GM18951 (cell line): ENCODE measurements around the gene NR4A2.

Source experiments
- POLR2A ChIP-seq: IDR thresholded peaks from 4 replicates; pipeline ENCODE4 v1.6.1; 2011; ENCODE audit warnings: mild to moderate bottlenecking; ENCODE audit not compliant: insufficient read length, insufficient read depth; ENCODE audit errors: extremely low read depth
- in situ Hi-C: fragments of 300-500 bp; cut with MboI; formaldehyde crosslinking; loops from one replicate; pipeline ENCODE4 v1.12.0; 2022; ENCODE audit warnings: low sequenced_read_pairs, mixed read lengths, inconsistent platforms; ENCODE audit not compliant: unreplicated experiment

Gene NR4A2

GRCh38 chr2:156333951-156334495 is 1.5 kb upstream of the NR4A2 start:
- in situ Hi-C loops, result loop anchor here (10.0 kb wide), 1 partner anchor 251 kb away; no protein-coding TSS in a partner anchor
- peak; percentile 48 for TF ChIP-seq POLR2A

- TF ChIP-seq POLR2A, result no peak
- in situ Hi-C loops, result loop anchor here (10.0 kb wide), 1 partner anchor 251 kb away; no protein-coding TSS in a partner anchor
These were observed 891 bp upstream of the NR4A2 start for GRCh38 chr2:156333274-156333950.

- TF ChIP-seq POLR2A, result no peak
- in situ Hi-C loops, result loop anchor here (10.0 kb wide), 1 partner anchor 253 kb away; no protein-coding TSS in a partner anchor
These were observed 312 bp downstream of the NR4A2 start for GRCh38 chr2:156332284-156332533.

DNA sequence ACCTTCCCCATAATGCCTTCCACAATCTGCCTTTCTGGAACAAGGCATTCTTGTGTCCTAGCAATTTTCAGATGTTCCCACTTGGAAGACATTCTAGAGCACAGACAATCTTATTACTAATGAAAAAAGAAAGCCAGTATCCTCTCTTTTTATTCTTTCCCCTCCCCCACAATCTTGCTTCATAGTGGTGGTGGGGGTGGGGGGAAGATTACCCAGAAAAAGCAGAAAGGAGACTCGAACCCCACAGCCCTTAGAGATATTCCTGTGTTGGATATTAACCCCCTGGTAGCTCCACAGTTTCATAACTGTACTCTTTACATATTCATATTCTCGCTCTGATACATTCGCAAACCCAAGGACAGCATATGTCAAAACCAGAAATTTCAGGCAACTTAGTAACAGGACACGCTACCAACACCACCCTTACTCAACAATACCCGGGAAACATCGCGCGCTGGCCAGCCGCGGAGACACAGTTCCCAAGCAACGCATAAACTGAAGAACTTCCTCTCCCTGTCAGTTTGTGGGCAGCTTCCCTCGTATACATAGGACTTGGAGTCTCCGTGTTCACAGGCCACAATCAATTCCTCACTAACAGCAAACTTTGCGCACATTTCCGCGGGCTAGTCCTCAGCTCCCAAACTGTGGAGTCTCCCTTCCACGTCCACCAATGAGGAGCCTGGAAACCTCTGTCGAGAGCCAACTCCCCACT is 793 bp downstream of the NR4A2 start:
- in situ Hi-C loops, result loop anchor here (10.0 kb wide), 1 partner anchor 253 kb away; no protein-coding TSS in a partner anchor
- TF ChIP-seq POLR2A, result no peak

DNA sequence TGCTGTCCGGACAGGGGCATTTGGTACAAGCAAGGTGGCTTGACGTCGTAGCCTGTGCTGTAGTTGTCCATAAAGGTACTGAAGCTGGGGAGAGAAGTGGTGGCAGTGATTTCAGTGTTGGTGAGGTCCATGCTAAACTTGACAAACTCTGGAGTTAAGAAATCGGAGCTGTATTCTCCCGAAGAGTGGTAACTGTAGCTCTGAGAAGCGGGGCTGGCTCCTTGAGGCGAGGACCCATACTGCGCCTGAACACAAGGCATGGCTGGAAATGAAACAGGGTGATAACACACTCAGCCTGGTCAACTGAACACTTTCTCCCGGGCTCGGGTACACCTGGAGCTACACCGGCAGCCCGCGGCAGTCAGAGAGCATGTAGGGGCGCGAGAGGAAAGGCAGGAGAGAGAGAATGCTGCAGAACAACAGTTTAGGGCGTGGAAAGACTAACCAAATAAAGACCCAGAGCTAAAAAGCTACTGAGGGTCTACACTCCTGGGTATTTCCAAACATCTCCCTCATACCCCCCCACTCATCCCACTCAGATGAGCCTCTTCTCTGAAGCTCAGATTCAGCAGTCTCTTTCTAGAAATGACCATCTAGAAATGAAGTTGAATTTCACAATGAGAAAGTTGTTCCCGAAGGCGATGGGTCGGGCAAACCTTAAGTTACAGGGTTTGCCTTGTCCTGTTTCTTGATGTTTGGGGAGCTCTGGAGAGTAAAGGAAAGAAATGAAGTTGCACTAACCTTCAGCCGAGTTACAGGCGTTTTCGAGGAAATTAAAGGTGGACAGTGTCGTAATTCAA is 2.4 kb downstream of the NR4A2 start:
- in situ Hi-C loops, result loop anchor here (10.0 kb wide), 1 partner anchor 255 kb away; no protein-coding TSS in a partner anchor
- no peak for TF ChIP-seq POLR2A

- TF ChIP-seq POLR2A, result no peak
- in situ Hi-C loops, result no loop called here
These were observed 3.2 kb downstream of the NR4A2 start for GRCh38 chr2:156329031-156329926.

- no peak for TF ChIP-seq POLR2A
- in situ Hi-C loops, result no loop called here
These were observed 4.5 kb downstream of the NR4A2 start for GRCh38 chr2:156327835-156328695.

GRCh38 chr2:156326526-156327095 is 5.9 kb downstream of the NR4A2 start:
- in situ Hi-C loops, result no loop called here
- no peak for TF ChIP-seq POLR2A

DNA sequence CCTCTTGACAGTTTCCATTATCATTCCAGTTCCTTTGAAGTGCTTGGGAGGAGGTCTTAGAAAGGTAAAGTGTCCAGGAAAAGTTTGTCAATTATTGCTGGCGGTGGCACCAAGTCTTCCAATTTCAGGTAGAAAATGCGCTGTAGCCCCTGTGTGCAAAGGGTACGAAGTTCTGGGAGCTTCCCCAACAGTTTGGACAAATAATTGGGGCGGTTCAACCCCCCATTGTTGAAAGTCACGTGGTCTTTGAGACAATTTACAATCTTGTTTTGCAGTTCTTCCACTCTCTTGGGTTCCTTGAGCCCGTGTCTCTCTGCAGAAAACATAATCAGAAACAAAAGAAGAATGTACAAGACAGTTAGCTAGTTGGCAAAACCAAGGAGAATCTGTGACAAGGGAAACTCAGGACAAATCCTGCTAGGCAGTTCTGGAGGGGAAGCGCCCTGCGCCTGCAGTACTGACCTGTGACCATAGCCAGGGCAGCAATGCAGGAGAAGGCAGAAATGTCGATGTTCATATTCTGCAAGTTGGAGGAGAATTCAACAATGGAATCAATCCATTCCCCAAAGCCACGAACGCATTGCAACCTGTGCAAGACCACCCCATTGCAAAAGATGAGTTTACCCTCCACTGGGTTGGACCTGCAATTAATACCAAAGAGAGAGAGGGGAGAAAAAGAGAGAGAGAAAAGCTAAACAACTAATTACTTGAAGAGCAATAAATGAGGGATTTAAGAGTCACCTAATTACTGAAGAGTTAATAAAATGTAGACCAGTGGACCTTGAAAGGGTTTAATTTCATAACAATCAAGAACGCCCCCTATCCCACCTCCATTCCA is 6.6 kb downstream of the NR4A2 start:
- no peak for TF ChIP-seq POLR2A
- in situ Hi-C loops, result no loop called here

DNA sequence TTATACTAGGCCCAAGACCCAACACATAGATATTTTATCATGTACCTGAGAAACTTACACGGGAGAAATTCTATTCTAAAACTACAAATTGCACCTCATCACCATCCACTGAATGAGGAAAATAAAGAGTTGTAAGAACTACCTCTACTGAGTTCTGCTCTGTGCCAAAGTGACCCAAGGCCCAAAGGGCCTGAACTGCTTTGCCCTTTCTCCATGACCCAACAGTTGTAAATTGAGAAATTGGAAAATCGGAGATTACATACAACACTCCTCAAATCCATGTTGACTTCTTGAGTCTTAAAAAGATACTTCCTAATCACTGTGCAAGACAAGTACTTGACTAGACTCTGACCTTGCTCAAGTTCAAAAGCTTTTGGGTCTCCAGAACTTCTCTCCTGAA is 8.8 kb downstream of the NR4A2 start:
- in situ Hi-C loops, result loop anchor here (25.0 kb wide), 1 partner anchor 936 kb away; no protein-coding TSS in a partner anchor
- no peak for TF ChIP-seq POLR2A
